GM12873 (cell line): ENCODE results near the gene PRELID1.

Experiments
- TF ChIP-seq, protein P1 (sequence below): IDR thresholded peaks from 2 replicates; pipeline ENCODE4 v1.5.1; 2012; ENCODE audit warnings: low read depth, mild to moderate bottlenecking, moderate library complexity, low read length, control low read depth; ENCODE audit not compliant: insufficient read depth; ENCODE audit errors: missing control alignments

PRELID1 gene

GRCh38 chr5:177306674-177307543, 3.3 kb downstream of the PRELID1 start:
- TF ChIP-seq, protein P1, sequence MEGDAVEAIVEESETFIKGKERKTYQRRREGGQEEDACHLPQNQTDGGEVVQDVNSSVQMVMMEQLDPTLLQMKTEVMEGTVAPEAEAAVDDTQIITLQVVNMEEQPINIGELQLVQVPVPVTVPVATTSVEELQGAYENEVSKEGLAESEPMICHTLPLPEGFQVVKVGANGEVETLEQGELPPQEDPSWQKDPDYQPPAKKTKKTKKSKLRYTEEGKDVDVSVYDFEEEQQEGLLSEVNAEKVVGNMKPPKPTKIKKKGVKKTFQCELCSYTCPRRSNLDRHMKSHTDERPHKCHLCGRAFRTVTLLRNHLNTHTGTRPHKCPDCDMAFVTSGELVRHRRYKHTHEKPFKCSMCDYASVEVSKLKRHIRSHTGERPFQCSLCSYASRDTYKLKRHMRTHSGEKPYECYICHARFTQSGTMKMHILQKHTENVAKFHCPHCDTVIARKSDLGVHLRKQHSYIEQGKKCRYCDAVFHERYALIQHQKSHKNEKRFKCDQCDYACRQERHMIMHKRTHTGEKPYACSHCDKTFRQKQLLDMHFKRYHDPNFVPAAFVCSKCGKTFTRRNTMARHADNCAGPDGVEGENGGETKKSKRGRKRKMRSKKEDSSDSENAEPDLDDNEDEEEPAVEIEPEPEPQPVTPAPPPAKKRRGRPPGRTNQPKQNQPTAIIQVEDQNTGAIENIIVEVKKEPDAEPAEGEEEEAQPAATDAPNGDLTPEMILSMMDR: no peak

- TF ChIP-seq, protein P1: no peak
Observed at GRCh38 chr5:177307544-177308363, 4.2 kb downstream of the PRELID1 start.

DNA sequence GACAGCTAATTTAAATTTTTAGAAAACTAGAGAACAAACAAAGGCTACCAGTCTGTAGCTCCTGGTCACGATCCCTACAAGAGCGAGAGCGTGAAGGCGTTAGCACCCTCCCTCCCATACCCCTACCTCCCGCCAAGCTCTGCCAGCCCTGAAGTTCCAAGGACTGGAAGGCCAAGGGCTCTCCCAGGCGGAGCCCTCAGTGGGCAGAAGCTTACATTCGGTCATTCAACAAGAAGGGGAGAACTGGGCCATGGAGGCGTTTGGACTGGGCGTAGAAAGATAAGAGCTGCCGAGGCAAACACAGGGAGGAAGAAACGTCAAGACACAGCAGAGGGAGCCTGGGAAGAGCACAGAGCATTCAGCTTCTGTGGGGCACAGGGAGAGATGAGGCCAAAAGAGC, 5.1 kb downstream of the PRELID1 start:
- TF ChIP-seq, protein P1: no peak

DNA sequence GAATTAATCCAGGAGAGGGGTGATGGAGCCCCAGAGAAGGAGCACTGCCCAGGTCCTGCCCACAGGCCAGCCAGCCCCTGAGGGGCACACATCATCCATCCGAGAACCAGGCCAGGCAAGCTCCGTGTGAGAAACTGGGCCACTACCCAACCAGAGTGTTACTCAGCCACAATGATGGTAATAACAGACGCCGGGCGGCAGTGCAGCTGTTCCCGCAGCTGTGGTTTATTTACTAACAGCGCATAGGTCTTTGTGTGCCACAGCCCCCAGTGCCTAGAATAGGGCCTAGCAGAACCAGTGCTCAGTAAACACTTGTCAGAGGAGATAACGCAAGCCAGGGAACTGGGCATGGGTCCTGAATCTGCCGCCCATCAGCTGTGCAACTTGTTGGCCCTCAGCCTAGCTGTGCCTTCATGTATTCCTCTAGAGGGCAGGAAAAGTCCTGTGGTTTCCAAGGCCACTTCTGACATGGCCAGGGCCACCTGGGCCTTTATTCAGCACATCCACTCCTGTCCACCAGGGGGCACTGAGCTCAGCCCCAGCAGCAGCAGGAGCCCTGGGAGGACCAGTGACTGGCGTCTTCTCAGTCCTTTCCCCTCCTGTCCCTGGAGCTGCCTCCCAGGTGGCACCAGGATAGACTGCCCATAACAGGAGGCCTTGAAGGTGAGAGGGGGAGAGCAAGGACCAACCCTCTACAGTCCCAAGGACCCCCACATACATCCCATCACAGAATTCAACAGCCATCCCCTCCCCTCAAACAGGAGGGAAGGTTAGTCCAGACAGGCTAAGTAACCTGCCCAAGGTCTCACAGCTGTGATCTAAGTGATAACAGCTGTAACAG, 6.0 kb downstream of the PRELID1 start:
- TF ChIP-seq, protein P1: peak; percentile 97

DNA sequence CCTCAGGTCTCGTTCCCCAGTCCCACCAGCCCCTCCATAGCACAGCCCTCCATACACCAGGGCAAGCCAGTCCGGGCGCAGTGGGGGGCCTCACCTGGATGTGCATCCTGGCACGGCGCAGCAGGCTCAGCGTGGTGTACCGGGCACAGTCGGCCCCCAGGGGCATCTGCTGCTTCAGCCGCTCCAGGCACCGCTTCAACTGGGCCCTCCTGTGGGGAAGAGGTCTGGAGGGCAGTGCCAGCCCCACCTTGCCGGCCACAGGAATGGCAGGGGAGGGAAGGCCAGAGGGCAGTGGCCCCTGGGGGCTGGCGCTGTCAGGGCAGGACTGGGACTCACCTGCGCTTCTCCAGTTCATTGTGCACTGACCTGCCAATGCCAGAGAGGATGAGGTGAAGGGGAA, 6.7 kb downstream of the PRELID1 start:
- TF ChIP-seq, protein P1: no peak

GRCh38 chr5:177310757-177311391, 7.3 kb downstream of the PRELID1 start:
- TF ChIP-seq, protein P1: no peak
